Muscle of leg (tissue), 11 donors: Measurements from ENCODE around the gene TBC1D16. TPM values are rescaled to one million over a fixed set of nuclear protein-coding genes. Genes with fewer than 3 reads are reported as not detected.

Source experiments
- DNase-seq: peaks from one replicate; pipeline ENCODE4 v3.0.0; 2013
- H3K27ac ChIP-seq: one replicate; pipeline ENCODE4 v1.5.1; 2013; ENCODE audit warnings: mild to moderate bottlenecking, low read length, control low read depth
- H3K27me3 ChIP-seq: one replicate; pipeline ENCODE4 v1.6.1; 2013; ENCODE audit warnings: low read length; ENCODE audit not compliant: control insufficient read depth, insufficient read depth
- H3K36me3 ChIP-seq: one replicate; pipeline ENCODE4 v1.6.1; 2013; ENCODE audit warnings: low read length; ENCODE audit not compliant: control insufficient read depth, insufficient read depth
- H3K4me1 ChIP-seq: one replicate; pipeline ENCODE4 v1.6.1; 2013; ENCODE audit warnings: low read length; ENCODE audit not compliant: control insufficient read depth, insufficient read depth
- H3K4me3 ChIP-seq: one replicate; pipeline ENCODE4 v1.5.1; 2013; ENCODE audit warnings: low read length, control low read depth
- H3K9me3 ChIP-seq: replicated peaks from 2 replicates; pipeline ENCODE4 v1.6.1; 2013; ENCODE audit warnings: low read depth, low read length; ENCODE audit not compliant: control insufficient read depth
- WGBS: methylation state at CpG from one replicate; pipeline ENCODE4 v1.1.5; 2013; ENCODE audit warnings: missing lambda C conversion rate; ENCODE audit not compliant: insufficient coverage; 5-methylcytosine and 5-hydroxymethylcytosine counted together
- polyA plus RNA-seq, 8 donors: library from polyadenylated mRNA; unstranded; fragments of 120-200 nt; gene quantifications; one replicate each; pipeline versions ENCODE4 v1.2.1 to v1.2.3, GENCODE V29; 2013; ENCODE audit warnings: inconsistent platforms in 1 of 8, low replicate concordance in 1 of 8; ENCODE audit not compliant: insufficient read length in 8 of 8, insufficient read depth in 1 of 8
- total RNA-seq: library from RNA; stranded (reverse); fragments of 120-200 nt; gene quantifications from one replicate; pipeline ENCODE4 v1.2.4, GENCODE V29; 2013

TBC1D16 gene
- total and polyA plus RNA-seq, 9 donors: 22.6 to 43.8 (median 34.1) TPM

GRCh38 chr17:79944821-79945391 is 90.8 kb downstream of the TBC1D16 start:
- Histone ChIP-seq H3K4me3 (no peak overlapping the region), H3K36me3 (peaks cover 89% of the 10 kb centered on the region), H3K9me3 (no peaks in the 10 kb centered on the region), H3K27me3 (no peaks in the 10 kb centered on the region), H3K4me1 (peaks cover 11% of the 10 kb centered on the region), H3K27ac (no peak overlapping the region)
- peak; percentile 9 for DNase-seq
- WGBS: 93% methylated on average over 28 of the region's 31 CpGs

GRCh38 chr17:79944251-79944812 is 91.3 kb downstream of the TBC1D16 start:
- peaks cover 89% of the 10 kb centered on the region for H3K36me3 ChIP-seq
- H3K27ac ChIP-seq: no peak overlapping the region

GRCh38 chr17:79943347-79944241 is 92.1 kb downstream of the TBC1D16 start:
- no peak overlapping the region for H3K4me3 ChIP-seq
- H3K36me3 ChIP-seq: peaks cover 86% of the 10 kb centered on the region
- 88% methylated on average over 39 of the region's 42 CpGs for WGBS
- peaks cover 15% of the 10 kb centered on the region for H3K4me1 ChIP-seq
- DNase-seq: peak; percentile 1
- H3K9me3 ChIP-seq: no peaks in the 10 kb centered on the region
- H3K27ac ChIP-seq: no peak overlapping the region
- H3K27me3 ChIP-seq: no peaks in the 10 kb centered on the region

More at GRCh38 chr17:79944251-79944812, 91.3 kb downstream of the TBC1D16 start:
- no peaks in the 10 kb centered on the region for H3K27me3 ChIP-seq
- H3K9me3 ChIP-seq: no peaks in the 10 kb centered on the region
- no peak overlapping the region for H3K4me3 ChIP-seq
- H3K4me1 ChIP-seq: peaks cover 12% of the 10 kb centered on the region
- WGBS: 83% methylated on average over 20 of the region's 23 CpGs
- peak; percentile 2 for DNase-seq

GRCh38 chr17:79942591-79943346 is 92.9 kb downstream of the TBC1D16 start:
- H3K36me3 ChIP-seq: peaks cover 80% of the 10 kb centered on the region
- H3K27ac ChIP-seq: no peak overlapping the region
- H3K9me3 ChIP-seq: no peaks in the 10 kb centered on the region
- DNase-seq: no peak
- H3K4me1 ChIP-seq: peaks cover 24% of the 10 kb centered on the region
- WGBS: 80% methylated on average over 30 of the region's 35 CpGs
- no peaks in the 10 kb centered on the region for H3K27me3 ChIP-seq
- H3K4me3 ChIP-seq: no peak overlapping the region

- H3K9me3 ChIP-seq: no peaks in the 10 kb centered on the region
- whole genome bisulfite sequencing: 84% methylated on average over 22 of the region's 22 CpGs
- H3K27me3 ChIP-seq: peaks cover 1% of the 10 kb centered on the region
- DNase-seq: no peak
- peaks cover 72% of the 10 kb centered on the region for H3K36me3 ChIP-seq
- no peak overlapping the region for H3K4me3 ChIP-seq
- peaks cover 31% of the 10 kb centered on the region for H3K4me1 ChIP-seq
- H3K27ac ChIP-seq: no peak overlapping the region
These were observed 93.7 kb downstream of the TBC1D16 start for GRCh38 chr17:79942011-79942405.

GRCh38 chr17:79941088-79942010 is 94.3 kb downstream of the TBC1D16 start:
- Histone ChIP-seq H3K36me3 (peaks cover 66% of the 10 kb centered on the region), H3K4me1 (peaks cover 38% of the 10 kb centered on the region), H3K4me3 (no peak overlapping the region), H3K27me3 (peaks cover 2% of the 10 kb centered on the region), H3K27ac (no peak overlapping the region), H3K9me3 (no peaks in the 10 kb centered on the region)
- WGBS: 82% methylated on average over 22 of the region's 28 CpGs
- no peak for DNase-seq

- Histone ChIP-seq H3K27me3 (peaks cover 2% of the 10 kb centered on the region), H3K4me3 (no peak overlapping the region), H3K4me1 (peaks cover 45% of the 10 kb centered on the region), H3K27ac (no peak overlapping the region), H3K36me3 (peaks cover 64% of the 10 kb centered on the region), H3K9me3 (no peaks in the 10 kb centered on the region)
- DNase-seq: no peak
- 79% methylated on average over 30 of the region's 31 CpGs for WGBS
These were observed 95.1 kb downstream of the TBC1D16 start for GRCh38 chr17:79940459-79941087.

GRCh38 chr17:79939755-79940458 is 95.8 kb downstream of the TBC1D16 start:
- 66% methylated on average over 21 of the region's 25 CpGs for WGBS
- Histone ChIP-seq H3K4me1 (peaks cover 51% of the 10 kb centered on the region), H3K9me3 (no peaks in the 10 kb centered on the region), H3K36me3 (peaks cover 59% of the 10 kb centered on the region), H3K4me3 (no peak overlapping the region), H3K27me3 (peaks cover 2% of the 10 kb centered on the region), H3K27ac (no peak overlapping the region)
- peak; percentile 59 for DNase-seq
